ENCODE results near the gene AHSA1. TPM values are rescaled to one million over a fixed set of nuclear protein-coding genes. Genes with fewer than 3 reads are reported as not detected.
"Not testable (repeated sequence)": the region's sequence is repeated elsewhere in the genome, so short reads cannot be mapped to it uniquely, and the experiment has no call there.

AHSA1 gene
- 102 and 208 TPM in 2 replicates for total RNA-seq

- peak; percentile 99 for DNase-seq (ENCODE audit: low read depth, low spot score)
Observed at GRCh38 chr14:77457522-77458248, at the start of gene AHSA1, which contains the start of gene VIPAS39. AHSA1 (plus strand) TSS chr14:77458093; CDS start chr14:77458190, 97 bp downstream. VIPAS39 (minus strand) TSS chr14:77457601; CDS start chr14:77454102, 3,499 bp downstream.

- no peak for DNase-seq (ENCODE audit: low read depth, low spot score)
Observed at GRCh38 chr14:77409131-77409533, 48.8 kb upstream of the AHSA1 start.

DNA sequence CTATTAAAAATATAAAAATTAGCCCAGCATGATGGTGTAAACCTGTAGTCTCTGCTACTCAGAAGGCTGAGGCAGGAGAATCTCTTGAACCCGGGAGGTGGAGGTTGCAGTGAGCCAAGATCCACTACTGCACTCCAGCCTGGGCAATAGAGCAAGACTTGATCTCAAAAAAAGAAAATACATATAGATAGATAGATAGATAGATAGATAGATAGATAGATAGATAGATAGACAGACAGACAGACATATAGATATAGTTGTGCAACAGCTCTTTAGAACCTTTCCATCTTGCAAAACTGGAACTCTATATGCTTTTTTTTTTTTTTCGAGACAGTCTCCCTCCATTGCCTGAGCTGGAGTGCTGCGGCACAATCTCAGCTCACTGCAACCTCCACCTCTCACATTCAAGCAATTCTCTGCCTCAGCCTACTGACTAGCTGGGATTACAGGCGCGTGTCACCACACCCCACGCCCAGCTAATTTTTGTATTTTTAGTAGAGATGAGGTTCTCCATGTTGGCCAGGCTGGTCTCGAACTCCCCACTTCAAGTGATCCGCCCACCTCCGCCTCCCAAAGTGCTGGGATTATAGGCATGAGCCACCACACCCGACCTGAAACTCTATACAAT lies 42.4 kb upstream of the AHSA1 start:
- DNase-seq (ENCODE audit: low read depth, low spot score) = not testable (repeated sequence)

DNA sequence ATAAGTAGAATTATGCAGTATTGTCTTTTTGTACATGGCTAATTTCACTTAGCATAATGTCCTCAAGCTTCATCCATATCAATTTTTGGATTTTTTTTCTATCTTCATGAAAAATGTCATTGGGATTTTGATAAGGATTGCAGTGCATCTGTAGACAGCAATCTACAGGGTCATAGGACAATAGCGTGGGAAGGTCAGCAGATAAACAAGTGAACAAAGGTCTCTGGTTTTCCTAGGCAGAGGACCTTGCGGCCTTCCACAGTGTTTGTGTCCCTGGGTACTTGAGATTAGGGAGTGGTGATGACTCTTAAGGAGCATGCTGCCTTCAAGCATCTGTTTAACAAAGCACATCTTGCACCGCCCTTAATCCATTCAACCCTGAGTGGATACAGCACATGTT lies 41.8 kb upstream of the AHSA1 start:
- DNase-seq (ENCODE audit: low read depth, low spot score) = not testable (repeated sequence)

GRCh38 chr14:77416836-77417235 lies 41.1 kb upstream of the AHSA1 start:
- no peak for DNase-seq (ENCODE audit: low read depth, low spot score)

DNA sequence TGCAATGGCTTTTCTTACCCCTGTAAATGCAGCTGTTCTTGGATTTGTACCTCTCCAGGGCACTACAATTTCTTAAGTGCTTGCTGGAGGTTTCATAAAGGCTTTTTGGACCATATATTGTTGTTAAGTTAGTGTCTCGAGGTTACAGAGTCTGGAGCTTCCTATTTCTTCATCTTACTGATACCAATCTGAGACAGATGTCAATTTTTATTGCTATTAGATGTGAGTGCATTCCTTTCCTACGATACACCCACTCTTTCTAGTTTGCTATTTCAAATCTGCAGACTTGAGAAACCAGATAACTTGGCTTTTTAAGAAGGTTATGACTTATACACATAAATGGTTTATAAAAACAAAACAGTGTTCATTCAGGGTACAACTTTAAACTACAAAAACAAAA lies 36.7 kb upstream of the AHSA1 start:
- no peak for DNase-seq (ENCODE audit: low read depth, low spot score)

GRCh38 chr14:77423423-77423822 lies 34.5 kb upstream of the AHSA1 start, which contains the start of gene NOXRED1:
NOXRED1 (minus strand) TSS chr14:77423523; CDS start chr14:77422889, 634 bp downstream.
- DNase-seq (ENCODE audit: low read depth, low spot score) = no peak

DNA sequence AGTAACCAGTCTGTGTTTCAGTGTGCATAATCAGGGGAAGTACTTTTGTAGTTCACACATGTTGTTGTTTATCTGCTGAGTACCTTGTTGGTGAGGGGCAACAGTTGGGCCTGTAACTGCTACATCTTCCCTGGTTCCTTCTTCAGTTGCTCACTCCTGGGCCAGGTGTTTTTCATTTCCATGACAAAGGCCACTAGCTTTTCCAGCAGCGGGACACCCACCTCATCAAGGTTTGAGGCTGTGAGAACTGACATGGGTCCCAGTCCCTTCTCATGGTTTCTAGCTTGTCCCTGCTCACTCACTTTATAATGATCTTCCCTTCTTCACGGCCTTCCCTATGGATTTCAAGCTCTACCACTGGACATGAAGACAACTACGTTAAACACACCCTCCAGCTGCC lies 33.0 kb upstream of the AHSA1 start:
- DNase-seq (ENCODE audit: low read depth, low spot score) = no peak

DNA sequence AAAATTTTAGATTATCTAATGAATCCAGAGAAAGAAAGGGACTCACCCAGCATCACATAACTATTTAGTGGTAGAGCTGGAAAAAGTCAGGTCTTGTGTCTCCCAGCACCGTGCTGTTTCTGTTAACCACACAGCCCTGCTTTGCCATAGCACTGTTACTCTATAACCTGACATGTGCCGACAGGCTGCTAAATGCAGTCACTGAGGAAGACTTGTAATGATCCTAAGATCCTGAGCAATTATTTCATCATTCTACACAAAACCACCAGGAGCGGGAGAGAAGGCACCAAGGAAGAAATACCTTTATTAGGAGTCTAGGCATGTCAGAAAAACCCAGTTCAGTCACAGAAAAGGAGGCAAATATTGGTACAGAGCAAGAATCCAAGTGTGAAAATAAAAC lies 31.5 kb upstream of the AHSA1 start:
- no peak for DNase-seq (ENCODE audit: low read depth, low spot score)

- no peak for DNase-seq (ENCODE audit: low read depth, low spot score)
Observed at GRCh38 chr14:77436042-77436441, 21.9 kb upstream of the AHSA1 start.

- no peak for DNase-seq (ENCODE audit: low read depth, low spot score)
Observed at GRCh38 chr14:77438596-77438995, 19.3 kb upstream of the AHSA1 start.

DNA sequence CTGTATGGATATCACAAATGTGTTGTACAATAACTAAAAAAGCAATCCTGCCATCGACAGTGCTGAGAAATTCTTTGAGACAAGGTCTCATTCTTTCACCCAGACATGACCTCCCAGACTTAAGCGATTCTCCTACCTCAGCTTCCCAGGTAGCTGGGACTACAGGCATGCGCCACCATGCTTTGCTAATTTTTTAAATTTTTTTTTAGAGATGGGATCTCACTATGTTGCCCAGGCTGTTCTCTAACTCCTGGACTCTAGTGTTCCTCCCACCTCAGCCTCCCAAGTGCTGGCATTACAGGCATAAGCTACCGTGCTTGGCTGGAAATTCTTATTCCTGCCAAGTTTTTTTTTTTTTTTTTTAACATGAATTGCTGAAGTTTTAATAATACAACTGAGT lies 18.0 kb upstream of the AHSA1 start:
- DNase-seq (ENCODE audit: low read depth, low spot score) = no peak

GRCh38 chr14:77442196-77442595 lies 15.7 kb upstream of the AHSA1 start:
- no peak for DNase-seq (ENCODE audit: low read depth, low spot score)

GRCh38 chr14:77455966-77456640 lies 1.8 kb upstream of the AHSA1 start:
- no peak for DNase-seq (ENCODE audit: low read depth, low spot score)

DNA sequence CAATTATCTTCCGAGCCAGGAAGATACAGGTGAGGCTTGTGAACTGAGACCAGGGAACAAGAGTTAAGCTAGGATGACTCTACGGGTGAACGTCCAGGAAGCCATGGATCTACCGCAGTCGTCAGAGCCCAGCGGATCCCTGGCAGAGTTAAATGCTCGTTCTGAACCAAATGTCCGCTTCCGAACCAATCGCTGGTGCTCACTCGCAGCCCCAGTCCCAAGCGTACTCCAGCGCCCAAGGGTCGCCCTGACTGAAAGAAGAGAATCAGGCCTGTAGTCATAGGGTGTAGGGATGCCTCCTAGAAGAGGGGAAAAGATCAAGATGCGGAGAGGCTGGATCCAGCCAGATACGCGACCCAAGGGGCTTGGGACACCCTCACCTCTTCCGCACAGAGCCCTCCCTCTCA lies 775 bp upstream of the AHSA1 start:
- no peak for DNase-seq (ENCODE audit: low read depth, low spot score)

DNA sequence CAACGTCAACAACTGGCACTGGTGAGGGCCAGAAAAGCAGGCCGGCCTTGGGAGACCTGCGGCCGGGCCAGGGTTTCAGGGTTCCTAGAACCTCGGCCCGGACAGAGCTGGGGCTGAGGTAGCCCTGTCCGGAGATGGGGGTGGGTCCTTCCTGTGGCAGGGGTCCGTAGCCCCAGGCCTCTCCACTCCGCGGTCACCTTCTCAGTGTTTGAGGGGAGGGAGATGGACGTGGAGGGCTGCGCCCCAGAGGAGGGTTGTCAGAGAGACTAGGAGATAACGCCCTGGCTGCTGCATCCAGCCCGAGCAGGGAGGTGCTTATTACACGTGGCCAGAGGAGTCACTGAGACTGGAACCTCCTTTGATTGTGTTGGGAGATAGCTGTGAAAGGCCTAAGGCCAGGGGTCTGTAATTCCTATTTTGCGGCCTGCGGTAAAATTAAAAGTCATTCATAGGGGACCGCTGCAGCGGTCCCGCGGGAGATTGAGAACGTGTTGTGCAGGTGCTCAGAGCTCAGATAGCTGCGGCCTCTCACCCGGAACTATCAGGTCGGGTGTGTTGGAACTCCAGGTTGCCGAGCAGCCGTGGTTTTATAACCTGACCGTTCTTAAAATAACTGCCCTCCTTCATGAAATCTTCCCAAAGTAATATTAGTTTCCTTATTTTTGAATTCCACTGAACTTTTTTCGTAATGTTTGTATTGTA lies 507 bp downstream of the AHSA1 start:
- DNase-seq (ENCODE audit: low read depth, low spot score) = no peak

DNA sequence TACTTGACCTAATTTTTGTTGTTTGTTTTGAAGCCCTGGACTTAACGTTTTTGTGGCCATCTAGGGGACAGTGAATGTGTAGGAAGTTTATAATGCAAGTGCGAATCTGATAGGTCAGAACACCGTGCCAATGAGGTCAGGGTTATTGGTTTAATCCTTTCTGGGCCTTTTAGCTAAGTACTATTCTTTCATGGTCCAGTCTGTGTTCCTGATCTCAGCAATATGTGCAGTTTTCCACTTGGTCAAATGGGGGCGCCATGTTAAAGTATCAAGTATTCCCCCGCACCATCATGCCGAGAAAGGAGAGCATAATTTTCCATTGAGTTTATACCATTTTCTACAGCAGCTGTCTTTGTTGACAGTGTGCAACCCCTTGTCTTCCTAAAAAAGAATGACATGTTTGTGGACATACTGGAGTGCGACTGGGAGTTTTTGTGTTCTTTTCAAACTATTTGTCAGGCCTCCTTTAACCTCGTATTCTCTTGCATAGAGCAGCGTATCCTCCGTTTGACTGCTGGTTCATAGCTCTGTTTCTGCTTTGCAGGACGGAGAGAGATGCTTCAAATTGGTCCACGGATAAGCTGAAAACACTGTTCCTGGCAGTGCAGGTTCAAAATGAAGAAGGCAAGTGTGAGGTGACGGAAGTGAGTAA lies 1.3 kb downstream of the AHSA1 start:
- DNase-seq (ENCODE audit: low read depth, low spot score) = peak; percentile 55

DNA sequence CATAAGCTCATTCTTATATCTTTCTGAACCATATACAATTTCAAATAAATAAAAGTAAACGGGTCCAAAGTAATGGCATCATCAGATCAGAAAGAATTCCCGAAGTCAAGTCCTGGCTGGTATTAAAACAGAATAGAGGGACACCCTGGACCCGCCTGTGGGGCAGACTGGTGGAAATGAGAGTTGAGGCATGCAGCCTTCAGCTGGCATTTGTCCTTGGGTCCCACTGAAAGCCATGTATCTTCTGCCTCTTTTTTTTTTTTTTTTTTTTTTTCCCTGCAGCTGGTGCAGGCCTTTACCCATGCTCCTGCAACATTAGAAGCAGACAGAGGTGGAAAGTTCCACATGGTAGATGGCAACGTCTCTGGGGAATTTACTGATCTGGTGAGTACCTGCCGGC lies 9.9 kb downstream of the AHSA1 start:
- DNase-seq (ENCODE audit: low read depth, low spot score) = no peak

GRCh38 chr14:77469067-77469505 lies 11.2 kb downstream of the AHSA1 start:
- no peak for DNase-seq (ENCODE audit: low read depth, low spot score)

DNA sequence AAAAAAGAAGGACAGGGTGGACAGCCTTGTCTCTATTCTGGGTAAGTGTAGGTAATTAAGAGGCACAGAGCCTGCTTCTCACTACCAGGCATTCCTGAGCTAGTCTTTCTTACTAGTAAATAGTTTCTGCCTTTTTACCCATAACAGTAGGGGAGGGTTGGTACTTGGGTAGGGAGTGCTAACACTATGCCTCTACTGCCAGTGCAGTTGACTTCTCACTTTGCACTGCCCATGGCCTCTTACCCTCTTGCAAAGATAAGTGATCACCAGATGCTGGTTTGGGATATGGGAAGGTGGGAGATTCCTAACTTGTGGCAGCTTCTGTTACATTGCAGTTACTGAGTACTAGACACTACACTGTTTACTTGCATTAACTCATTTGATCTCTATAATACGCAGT lies 11.6 kb downstream of the AHSA1 start:
- no peak for DNase-seq (ENCODE audit: low read depth, low spot score)

DNA sequence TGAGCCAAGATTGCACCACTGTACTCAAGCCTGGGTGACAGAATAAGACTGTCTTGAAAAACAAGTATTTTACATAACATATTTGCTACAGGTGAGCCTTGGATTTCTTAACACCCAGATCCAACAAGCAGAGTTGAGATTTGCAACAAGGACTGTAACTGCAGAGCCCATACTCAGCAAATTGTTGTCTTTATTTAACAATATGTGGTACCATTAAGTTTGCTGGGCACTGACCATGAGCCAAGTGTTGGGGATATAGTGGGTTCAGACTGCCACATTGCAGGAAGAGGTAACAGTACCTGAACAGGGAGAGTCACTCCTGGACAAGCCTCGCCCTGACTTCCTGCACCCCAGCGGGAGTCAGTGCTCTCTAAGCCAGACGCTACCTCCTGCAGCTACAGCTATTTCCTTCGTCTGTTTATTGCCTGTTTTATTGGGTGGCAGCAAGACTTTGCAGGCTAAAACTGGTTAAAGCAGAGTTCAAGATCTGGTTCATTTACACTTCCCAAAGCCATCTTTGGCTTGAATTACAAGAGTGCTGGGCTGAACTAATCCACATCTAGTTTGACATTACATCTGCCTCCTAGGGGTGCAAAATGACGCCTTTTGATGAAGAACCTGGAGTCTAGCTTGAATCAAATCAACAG lies 12.5 kb downstream of the AHSA1 start:
- no peak for DNase-seq (ENCODE audit: low read depth, low spot score)

Measured in pulmonary artery endothelial cell (primary cell).